Smooth muscle cell (in vitro differentiated cells): ENCODE data around the gene PSME2. TPM values are rescaled to one million over a fixed set of nuclear protein-coding genes. Genes with fewer than 3 reads are reported as not detected.
A peak's percentile ranks its signal among the peaks of the same experiment; 100 is the strongest.

Source experiments
- DNase-seq: peaks from one replicate; lab custom pipeline; 2025; ENCODE audit not compliant: unreplicated experiment; lab: John Stamatoyannopoulos, UW
- H2AFZ ChIP-seq: fragments of 200-600 bp; sonication (generic); 2 replicates; pipeline ENCODE4 v1.6.0; 2016; ENCODE audit warnings: antibody characterized with exemption, low read depth, mild to moderate bottlenecking
- H3F3A ChIP-seq: fragments of 200-600 bp; sonication (generic); 2 replicates; pipeline ENCODE4 v1.6.0; 2017; ENCODE audit warnings: antibody characterized with exemption, low read depth
- H3K27ac ChIP-seq: fragments of 200-600 bp; sonication (generic); 2 replicates; pipeline ENCODE4 v1.5.1; 2016; ENCODE audit warnings: low read depth, mild to moderate bottlenecking
- H3K27me3 ChIP-seq: fragments of 200-600 bp; sonication (generic); 2 replicates; pipeline ENCODE4 v1.6.1; 2016; ENCODE audit warnings: low read depth, mild to moderate bottlenecking
- H3K36me3 ChIP-seq: fragments of 200-600 bp; sonication (generic); 2 replicates; pipeline ENCODE4 v1.5.1; 2016; ENCODE audit warnings: low read depth
- H3K4me1 ChIP-seq: fragments of 200-600 bp; sonication (generic); 2 replicates; pipeline ENCODE4 v1.5.1; 2016; ENCODE audit warnings: low read depth
- H3K4me2 ChIP-seq: fragments of 200-600 bp; sonication (generic); 2 replicates; pipeline ENCODE4 v1.6.0; 2016; ENCODE audit warnings: mild to moderate bottlenecking
- H3K4me3 ChIP-seq: fragments of 200-600 bp; sonication (generic); 2 replicates; pipeline ENCODE4 v1.5.1; 2016; ENCODE audit warnings: mild to moderate bottlenecking
- H3K79me2 ChIP-seq: fragments of 200-600 bp; sonication (generic); 2 replicates; pipeline ENCODE4 v1.6.0; 2016; ENCODE audit warnings: low read depth, mild to moderate bottlenecking
- H3K9ac ChIP-seq: fragments of 200-600 bp; sonication (generic); 2 replicates; pipeline ENCODE4 v1.6.0; 2016; ENCODE audit warnings: low read depth
- H3K9me3 ChIP-seq: fragments of 200-600 bp; sonication (generic); replicated peaks from 2 replicates; pipeline ENCODE4 v1.5.1; 2016; ENCODE audit warnings: low read depth
- H4K20me1 ChIP-seq: fragments of 200-600 bp; sonication (generic); 2 replicates; pipeline ENCODE4 v1.6.0; 2016; ENCODE audit warnings: low read depth
- CTCF ChIP-seq: fragments of 200-600 bp; sonication (generic); IDR thresholded peaks from 2 replicates; pipeline ENCODE4 v1.5.1; 2017; ENCODE audit warnings: borderline replicate concordance, mild to moderate bottlenecking, antibody characterized with exemption; ENCODE audit not compliant: insufficient read depth, poor library complexity, severe bottlenecking
- WGBS: methylation state at CpG from one replicate; pipeline ENCODE4 v1.1.7; 2016; ENCODE audit warnings: low lambda C conversion rate; 5-methylcytosine and 5-hydroxymethylcytosine counted together
- polyA plus RNA-seq: library from polyadenylated mRNA; unstranded; fragments of >200 nt; fragmentation: Nextera tagmentation; extraction: Ambion mirVana; gene quantifications from 2 replicates; pipeline ENCODE4 v1.2.1, GENCODE V29; 2016
- total RNA-seq: library from RNA; depleted of rRNA; stranded (reverse); fragments of >200 nt; gene quantifications from 2 replicates; pipeline ENCODE4 v1.2.3, GENCODE V29; 2014

PSME2 gene
- total and polyA plus RNA-seq, 2 experiments from 2014 or later, result 40.7 to 164 TPM

DNA sequence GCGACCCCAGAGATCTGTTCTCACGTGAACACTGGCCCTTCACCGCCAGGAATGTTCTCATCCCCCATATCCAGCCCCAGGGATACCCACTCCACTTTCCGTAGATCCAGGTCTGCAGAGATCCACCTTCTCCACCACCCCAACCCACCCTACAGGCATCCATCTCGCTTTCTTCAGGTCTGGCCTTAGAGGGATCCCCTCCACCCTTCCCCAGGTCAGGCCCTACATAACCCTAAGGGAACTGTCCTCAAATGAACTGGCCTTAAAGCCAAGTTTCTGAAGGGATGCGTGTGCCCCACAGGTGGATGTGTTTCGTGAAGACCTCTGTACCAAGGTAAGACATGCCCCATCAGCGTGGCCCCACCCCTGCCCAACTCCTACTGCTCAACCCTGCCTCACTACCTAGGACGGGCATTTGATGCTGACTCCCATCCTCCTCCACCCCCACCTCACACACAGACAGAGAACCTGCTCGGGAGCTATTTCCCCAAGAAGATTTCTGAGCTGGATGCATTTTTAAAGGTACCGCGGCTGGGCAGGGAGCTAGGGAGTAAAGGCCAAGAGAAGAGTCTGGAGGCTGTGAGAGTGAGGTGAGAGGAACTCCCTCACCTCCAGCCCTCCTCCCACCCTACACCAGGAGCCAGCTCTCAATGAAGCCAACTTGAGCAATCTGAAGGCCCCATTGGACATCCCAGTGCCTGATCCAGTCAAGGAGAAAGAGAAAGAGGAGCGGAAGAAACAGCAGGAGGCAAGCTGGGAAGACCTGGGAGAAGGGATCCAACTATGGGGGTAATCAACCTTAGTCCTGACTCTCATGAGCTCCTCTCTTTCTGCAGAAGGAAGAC is 9.5 kb downstream of the PSME2 start:
- H3K27ac ChIP-seq, result no peak overlapping the region
- no peak overlapping the region for H2AFZ ChIP-seq
- DNase-seq, result no peak

DNA sequence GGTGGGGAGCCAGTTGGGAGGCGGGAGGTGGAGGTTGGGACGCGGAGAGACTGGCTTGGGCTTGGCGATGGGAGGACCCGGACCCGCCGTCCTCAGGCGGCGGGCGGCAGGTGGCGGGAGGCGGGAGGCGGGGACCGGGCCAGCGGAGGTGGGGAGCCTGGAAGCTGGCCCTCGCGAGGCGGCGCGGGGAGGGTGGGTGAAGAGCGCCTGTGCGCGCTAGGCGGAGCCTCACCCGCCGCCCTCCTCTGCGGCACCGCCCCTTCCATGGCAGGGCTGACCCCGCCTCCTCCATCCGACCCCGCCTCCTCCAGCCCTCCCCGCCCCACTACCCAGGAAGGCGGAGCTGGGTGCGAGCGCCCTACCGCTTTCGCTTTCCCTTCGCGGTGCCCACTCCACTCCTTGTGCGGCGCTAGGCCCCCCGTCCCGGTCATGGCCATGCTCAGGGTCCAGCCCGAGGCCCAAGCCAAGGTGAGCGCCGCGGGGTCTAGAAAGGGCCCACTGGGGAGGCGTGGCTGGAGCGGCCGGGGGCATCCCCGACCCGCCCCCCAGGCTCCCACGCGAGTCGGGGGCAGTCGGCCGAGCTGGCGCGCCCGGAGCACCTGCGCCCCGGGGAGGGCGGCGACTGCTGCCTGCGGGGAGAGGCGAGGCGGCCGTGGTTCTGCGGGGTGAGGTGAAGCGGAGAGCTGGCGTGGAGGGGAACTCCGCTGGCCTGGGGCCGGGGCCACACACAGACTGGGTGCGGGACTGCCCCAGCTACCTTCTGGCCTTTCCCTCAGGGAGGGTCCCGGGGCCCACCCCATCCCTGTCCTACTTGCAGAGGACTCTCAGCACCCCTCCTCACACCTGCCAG is 10.4 kb downstream of the PSME2 start, which contains the start of gene PSME1:
Gene PSME1 (plus strand): TSS at position 361 of the 850 bp plus-strand sequence. CDS start 69 bp downstream, at position 430.
- no peaks in the 10 kb centered on the region for H3K9me3 ChIP-seq
- no peaks in the 10 kb centered on the region for H3K36me3 ChIP-seq
- peaks cover 19% of the 10 kb centered on the region for H3K79me2 ChIP-seq
- no peak for TF ChIP-seq CTCF
- H3K4me3 ChIP-seq, result peak within 1 kb of the TSS; percentile 98
- H2AFZ ChIP-seq, result peak within 1 kb of the TSS; percentile 92
- peak; percentile 75 for DNase-seq
- no peak within 1 kb of the TSS for H3K27ac ChIP-seq
- 4% methylated on average over 37 of the region's 75 CpGs for WGBS
- no peaks in the 10 kb centered on the region for H3K27me3 ChIP-seq
- H3K4me1 ChIP-seq, result peaks cover 18% of the 10 kb centered on the region
- peak within 1 kb of the TSS; percentile 93 for H3K4me2 ChIP-seq
- H3F3A ChIP-seq, result no peaks in the 10 kb centered on the region
- H4K20me1 ChIP-seq, result peaks cover 8% of the 10 kb centered on the region
- H3K9ac ChIP-seq, result peak within 1 kb of the TSS; percentile 86

More for the DNA sequence above, 9.5 kb downstream of the PSME2 start:
- Histone ChIP-seq H3K27me3 (no peaks in the 10 kb centered on the region), H3K79me2 (peaks cover 19% of the 10 kb centered on the region), H3K36me3 (no peaks in the 10 kb centered on the region), H3K9me3 (no peaks in the 10 kb centered on the region), H3K9ac (peak overlapping the region; percentile 86), H3K4me3 (peak overlapping the region; percentile 98), H3F3A (no peaks in the 10 kb centered on the region), H3K4me2 (peak overlapping the region; percentile 93), H3K4me1 (peaks cover 18% of the 10 kb centered on the region), H4K20me1 (peaks cover 8% of the 10 kb centered on the region)
- no peak for TF ChIP-seq CTCF
- WGBS, result 57% methylated on average over 13 of the region's 13 CpGs

DNA sequence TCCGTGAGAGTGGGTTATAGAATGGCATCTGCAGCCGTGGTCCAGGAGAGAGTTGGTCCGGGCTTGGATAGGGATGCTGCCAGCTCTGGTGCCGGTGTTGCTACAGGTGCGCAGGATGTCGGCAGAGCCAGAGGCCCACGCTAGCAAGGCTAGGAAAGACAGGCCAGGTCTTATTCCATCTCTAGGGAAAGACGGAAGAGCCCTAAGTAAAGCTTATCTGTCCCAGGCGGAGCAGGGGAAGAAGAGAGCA is 10.9 kb downstream of the PSME2 start:
- DNase-seq, result no peak
- Histone ChIP-seq H3K4me3 (peak overlapping the region; percentile 98), H3K9ac (no peak overlapping the region), H2AFZ (peak overlapping the region; percentile 72), H4K20me1 (peaks cover 8% of the 10 kb centered on the region), H3K36me3 (no peaks in the 10 kb centered on the region), H3K9me3 (no peaks in the 10 kb centered on the region), H3K4me2 (peak overlapping the region; percentile 93), H3K27me3 (no peaks in the 10 kb centered on the region), H3F3A (no peaks in the 10 kb centered on the region), H3K27ac (no peak overlapping the region), H3K79me2 (peaks cover 16% of the 10 kb centered on the region), H3K4me1 (peaks cover 18% of the 10 kb centered on the region)
- WGBS, result 15% methylated on average over 9 of the region's 9 CpGs
- TF ChIP-seq CTCF, result no peak
